Right lobe of liver (tissue), 6 donors: ENCODE measurements around the gene PROZ. TPM values are rescaled to one million over a fixed set of nuclear protein-coding genes. Genes with fewer than 3 reads are reported as not detected.

Source experiments
- ATAC-seq, 4 donors: fragments of 200-7000 bp; cut with Tn5 transposase; one replicate each; pipeline ENCODE4 v1.9.1; 2020; ENCODE audit warnings: mild to moderate bottlenecking in 4 of 4, moderate library complexity in 4 of 4
- DNase-seq, 3 donors: peaks; one replicate each; pipeline ENCODE4 v3.0.0-alpha.2; 2020
- H3K27ac ChIP-seq, 3 donors: fragments of 200-600 bp; one replicate each; pipeline ENCODE4 v1.8.0; 2022
- H3K27me3 ChIP-seq, 2 donors: fragments of 200-600 bp; one replicate each; pipeline ENCODE4 v1.8.0; 2022
- H3K36me3 ChIP-seq, 4 donors: fragments of 200-600 bp; sonication (generic) in 1 of 4; one replicate each; pipeline versions ENCODE4 v1.5.1 to v1.8.0; 2017 to 2022; ENCODE audit warnings: control low read depth in 1 of 4
- H3K4me1 ChIP-seq, 4 donors: fragments of 200-600 bp; sonication (generic) in 1 of 4; one replicate each; pipeline versions ENCODE4 v1.5.1 to v1.8.0; 2017 to 2022; ENCODE audit warnings: control low read depth in 1 of 4
- H3K4me3 ChIP-seq, 3 donors: fragments of 200-600 bp; one replicate each; pipeline ENCODE4 v1.8.0; 2022
- H3K9me3 ChIP-seq, 4 donors: fragments of 200-600 bp; sonication (generic) in 1 of 4; one replicate each; pipeline versions ENCODE4 v1.5.1 to v1.8.0; 2017 to 2022; ENCODE audit warnings: control low read depth in 1 of 4
- POLR2A ChIP-seq: fragments of 450-650 bp; IDR thresholded peaks from one replicate; pipeline ENCODE4 v1.6.1; 2017; ENCODE audit warnings: antibody characterized with exemption, mild to moderate bottlenecking
- WGBS: methylation state at CpG from one replicate; pipeline ENCODE4 v1.1.6; 2018; ENCODE audit warnings: low coverage, low lambda C conversion rate; ENCODE audit not compliant: insufficient coverage; ENCODE audit errors: missing lambda C conversion rate; 5-methylcytosine and 5-hydroxymethylcytosine counted together
- intact Hi-C, 2 donors: fragments of 100-400 bp; cut with DNase I; formaldehyde crosslinking; loops; one replicate each; pipeline versions ENCODE4 v1.11.2 to v1.14.1; 2022
- total RNA-seq, 6 experiments: library from RNA; depleted of rRNA in 2 of 6; stranded (reverse); fragments of >200 nt in 2 of 6; fragmentation: NEBNext Ultra II Directional in 3 of 6; extraction: Animal tissue kit (Norgen Biotek cat#: 25700) in 3 of 6; gene quantifications; one replicate each; pipeline versions ENCODE4 v1.1.0 to v1.2.4, GENCODE V29; 2016 to 2023
- TF ChIP-seq, protein P1 (sequence below), 4 donors: fragments of 200-600 bp in 3 of 4; fragments of 450-650 bp in 1 of 4; IDR thresholded peaks; one replicate each; pipeline versions ENCODE4 v1.5.1 to v1.8.0; 2016 to 2022; ENCODE audit warnings: antibody characterized with exemption in 4 of 4, mild to moderate bottlenecking in 2 of 4
- donor health status: DM: no; HTN: yes; CAD: no.
- donor health status: DM: no; HTN: no; CAD: no.
- donor health status: DM: no; HTN: no; CAD: no.
- donor health status: DM: no; HTN: yes; CAD: no.
- donor health status: DM: no; HTN: yes; CAD: no.

Gene PROZ
- total RNA-seq, 6 experiments from 2014 or later: 11.2 to 71.2 (median 56.9) TPM

GRCh38 chr13:113196970-113197737 is 38.7 kb downstream of the PROZ start:
- no peaks in the 10 kb centered on the region for H3K27me3 ChIP-seq
- no peak overlapping the region for H3K27ac ChIP-seq
- H3K36me3 ChIP-seq: peaks cover 0 to 75% (median 23%) of the 10 kb centered on the region in 4 donors
- no peak for DNase-seq
- intact Hi-C loops: no loop called here
- TF ChIP-seq, protein P1, sequence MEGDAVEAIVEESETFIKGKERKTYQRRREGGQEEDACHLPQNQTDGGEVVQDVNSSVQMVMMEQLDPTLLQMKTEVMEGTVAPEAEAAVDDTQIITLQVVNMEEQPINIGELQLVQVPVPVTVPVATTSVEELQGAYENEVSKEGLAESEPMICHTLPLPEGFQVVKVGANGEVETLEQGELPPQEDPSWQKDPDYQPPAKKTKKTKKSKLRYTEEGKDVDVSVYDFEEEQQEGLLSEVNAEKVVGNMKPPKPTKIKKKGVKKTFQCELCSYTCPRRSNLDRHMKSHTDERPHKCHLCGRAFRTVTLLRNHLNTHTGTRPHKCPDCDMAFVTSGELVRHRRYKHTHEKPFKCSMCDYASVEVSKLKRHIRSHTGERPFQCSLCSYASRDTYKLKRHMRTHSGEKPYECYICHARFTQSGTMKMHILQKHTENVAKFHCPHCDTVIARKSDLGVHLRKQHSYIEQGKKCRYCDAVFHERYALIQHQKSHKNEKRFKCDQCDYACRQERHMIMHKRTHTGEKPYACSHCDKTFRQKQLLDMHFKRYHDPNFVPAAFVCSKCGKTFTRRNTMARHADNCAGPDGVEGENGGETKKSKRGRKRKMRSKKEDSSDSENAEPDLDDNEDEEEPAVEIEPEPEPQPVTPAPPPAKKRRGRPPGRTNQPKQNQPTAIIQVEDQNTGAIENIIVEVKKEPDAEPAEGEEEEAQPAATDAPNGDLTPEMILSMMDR (IDR thresholded peaks at IDR 0.05): no peak
- no peak for TF ChIP-seq POLR2A
- WGBS: 93% methylated on average over 8 of the region's 9 CpGs
- no peaks in the 10 kb centered on the region for H3K4me1 ChIP-seq
- ATAC-seq: no peak
- no peaks in the 10 kb centered on the region for H3K9me3 ChIP-seq
- H3K4me3 ChIP-seq: no peak overlapping the region

- ATAC-seq (no peak), DNase-seq (no peak)
- TF ChIP-seq POLR2A: no peak
- TF ChIP-seq, protein P1 (IDR thresholded peaks at IDR 0.05): no peak
- Histone ChIP-seq H3K27ac (no peak overlapping the region), H3K27me3 (no peaks in the 10 kb centered on the region), H3K4me1 (peaks cover 0 to 21% (median 2%) of the 10 kb centered on the region in 4 donors), H3K4me3 (no peak overlapping the region), H3K36me3 (peaks cover 0 to 34% (median 8%) of the 10 kb centered on the region in 4 donors), H3K9me3 (no peaks in the 10 kb centered on the region)
- intact Hi-C loops: no loop called here
- 87% methylated on average over 2 of the region's 2 CpGs for WGBS
Measured at GRCh38 chr13:113201815-113202214, 43.4 kb downstream of the PROZ start.

DNA sequence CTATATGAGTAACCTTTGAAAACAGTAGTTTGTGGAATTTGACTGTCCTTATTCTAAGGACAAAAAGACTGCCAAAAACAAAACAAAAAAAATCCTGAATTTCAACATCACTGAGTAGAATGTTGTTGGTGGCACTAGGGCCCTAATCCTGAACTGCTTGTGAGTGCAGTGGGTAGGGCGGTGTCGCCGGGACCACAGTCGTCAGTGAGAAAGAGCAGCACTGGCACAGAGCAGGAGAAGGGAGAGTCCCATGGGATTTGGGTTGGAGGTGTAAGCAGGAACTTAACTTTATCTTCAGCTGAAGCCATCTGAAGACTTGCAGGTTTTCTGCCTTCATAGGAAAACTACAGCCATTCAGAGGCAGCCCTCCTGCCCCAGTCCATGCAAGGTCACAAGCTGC is 44.5 kb downstream of the PROZ start:
- H3K4me1 ChIP-seq: peaks cover 0 to 32% (median 7%) of the 10 kb centered on the region in 4 donors
- no peak overlapping the region for H3K27ac ChIP-seq
- DNase-seq (no peak), ATAC-seq (no peak)
- H3K4me3 ChIP-seq: no peak overlapping the region
- 88% methylated on average over 4 of the region's 4 CpGs for WGBS
- H3K27me3 ChIP-seq: no peaks in the 10 kb centered on the region
- peaks cover 0 to 23% (median 3%) of the 10 kb centered on the region in 4 donors for H3K36me3 ChIP-seq
- intact Hi-C loops: no loop called here
- no peak for TF ChIP-seq POLR2A
- TF ChIP-seq, protein P1 (IDR thresholded peaks at IDR 0.05): no peak
- H3K9me3 ChIP-seq: no peaks in the 10 kb centered on the region

GRCh38 chr13:113203507-113204377 is 45.3 kb downstream of the PROZ start:
- H3K9me3 ChIP-seq: no peaks in the 10 kb centered on the region
- ATAC-seq: no peak
- TF ChIP-seq POLR2A: no peak
- TF ChIP-seq, protein P1 (IDR thresholded peaks at IDR 0.05): no peak
- no peak for DNase-seq
- peaks cover 0 to 14% (median 0%) of the 10 kb centered on the region in 4 donors for H3K36me3 ChIP-seq
- no peak overlapping the region for H3K4me3 ChIP-seq
- no peaks in the 10 kb centered on the region for H3K27me3 ChIP-seq
- WGBS: 100% methylated on average over 2 of the region's 12 CpGs
- H3K27ac ChIP-seq: no peak overlapping the region
- peaks cover 0 to 32% (median 7%) of the 10 kb centered on the region in 4 donors for H3K4me1 ChIP-seq
- intact Hi-C loops: no loop called here
